GM19397 (cell line): ENCODE data around the gene EXOC8.

Experiments used
- ATAC-seq: cut with Tn5 transposase; IDR thresholded peaks from one replicate; pipeline ENCODE4 v1.9.1; 2021; ENCODE audit warnings: mild to moderate bottlenecking, moderate library complexity; ENCODE audit not compliant: unreplicated experiment

The EXOC8 gene

DNA sequence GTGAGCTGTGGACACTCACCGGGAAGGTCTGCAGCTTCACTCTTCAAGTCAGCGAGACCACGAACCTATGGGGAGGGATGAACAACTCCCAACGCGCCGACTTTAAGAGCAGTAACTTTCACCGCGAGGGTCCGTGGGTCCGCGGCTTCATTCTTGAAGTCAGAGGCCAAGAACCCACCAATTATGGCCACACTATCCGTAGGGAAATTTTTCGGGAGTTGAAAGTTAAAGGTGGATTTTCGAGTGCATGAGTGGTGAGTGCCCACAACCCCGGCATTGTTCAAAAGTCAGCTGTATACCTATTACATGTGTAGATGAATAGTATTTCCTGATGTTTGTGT, 19.7 kb downstream of the EXOC8 start:
- no peak for ATAC-seq

GRCh38 chr1:231317306-231318014, 20.2 kb downstream of the EXOC8 start:
- ATAC-seq: no peak

DNA sequence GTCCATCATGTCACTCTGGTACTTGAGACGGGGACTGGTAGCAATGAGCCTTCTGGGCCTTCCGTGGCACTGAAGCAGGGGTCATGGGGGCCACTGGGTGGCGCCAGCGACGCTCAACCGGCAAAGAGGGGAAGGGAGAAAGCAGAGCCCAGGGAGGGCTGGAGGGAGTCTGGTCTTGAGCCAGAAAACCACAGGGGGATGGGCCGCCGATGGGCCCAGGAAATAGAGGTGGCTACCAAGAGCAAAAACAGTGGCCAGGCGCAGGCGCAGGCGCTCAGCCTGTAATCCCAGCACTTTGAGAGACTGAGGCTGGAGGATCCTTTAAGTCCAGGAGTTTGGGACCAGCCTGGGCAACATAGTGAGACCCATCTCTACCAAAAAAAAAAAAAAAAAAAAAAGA, 21.8 kb downstream of the EXOC8 start:
- ATAC-seq: no peak

DNA sequence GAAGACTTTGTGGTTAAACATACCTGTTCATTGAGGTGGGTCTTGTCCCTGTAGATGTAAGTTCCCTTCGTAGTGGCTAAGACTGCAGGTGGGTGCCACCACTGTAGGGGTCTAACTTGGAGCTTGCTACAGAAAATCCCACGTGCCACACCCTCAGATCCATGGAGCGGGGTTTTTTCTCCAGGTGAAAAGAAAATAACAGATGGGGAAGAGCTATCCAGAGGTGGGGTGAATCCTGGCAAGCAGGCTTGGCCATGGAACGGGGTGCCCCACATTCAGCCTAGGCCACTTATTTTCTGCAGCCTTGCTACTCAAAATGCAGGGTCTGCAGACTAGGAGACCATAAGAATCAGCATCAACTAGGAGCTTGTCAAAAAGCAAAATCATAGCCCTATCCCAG, 24.0 kb downstream of the EXOC8 start:
- no peak for ATAC-seq

DNA sequence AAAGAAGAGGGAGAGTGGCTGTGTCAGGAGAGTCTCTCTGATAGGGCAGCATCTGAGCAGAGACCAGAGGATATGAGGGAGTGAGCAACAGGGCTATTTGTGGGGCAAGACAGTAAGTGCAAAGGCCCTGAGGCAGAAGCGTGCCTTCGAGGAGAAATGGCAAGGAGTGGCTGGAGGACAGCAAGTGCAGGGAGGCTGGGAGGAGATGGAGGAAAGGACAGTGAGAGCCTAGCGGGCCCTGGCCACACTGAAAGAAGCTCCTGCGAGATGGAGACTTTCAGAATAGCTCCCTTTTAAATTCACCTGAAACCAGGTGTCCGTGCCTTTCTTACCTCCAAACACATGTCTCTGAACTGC, 25.2 kb downstream of the EXOC8 start:
- ATAC-seq: no peak

- ATAC-seq: no peak
These were observed 25.8 kb downstream of the EXOC8 start for GRCh38 chr1:231311720-231312431.

- ATAC-seq: no peak
These were observed 27.2 kb downstream of the EXOC8 start for GRCh38 chr1:231310391-231310934.

GRCh38 chr1:231301990-231302389, 35.7 kb downstream of the EXOC8 start:
- ATAC-seq: no peak

GRCh38 chr1:231295938-231296337, 41.7 kb downstream of the EXOC8 start:
- ATAC-seq: no peak

- no peak for ATAC-seq
These were observed 51.0 kb downstream of the EXOC8 start for GRCh38 chr1:231286603-231287002.

- ATAC-seq: no peak
These were observed 53.2 kb downstream of the EXOC8 start for GRCh38 chr1:231284441-231284840.
